HG02970 (cell line): ENCODE results near the gene RBP5.

ENCODE experiments used
- ATAC-seq: cut with Tn5 transposase; IDR thresholded peaks from one replicate; pipeline ENCODE4 v1.9.1; 2021; ENCODE audit warnings: mild to moderate bottlenecking, moderate library complexity, moderate number of reproducible peaks; ENCODE audit not compliant: unreplicated experiment, low FRiP score

Gene RBP5

GRCh38 chr12:7103837-7104584, 24.7 kb downstream of the RBP5 start:
- ATAC-seq = no peak

GRCh38 chr12:7102582-7102981, 26.1 kb downstream of the RBP5 start:
- ATAC-seq = no peak

GRCh38 chr12:7101694-7102131, 27.0 kb downstream of the RBP5 start:
- ATAC-seq = no peak

GRCh38 chr12:7101047-7101693, 27.5 kb downstream of the RBP5 start:
- no peak for ATAC-seq

GRCh38 chr12:7100239-7100638, 28.4 kb downstream of the RBP5 start:
- no peak for ATAC-seq

- no peak for ATAC-seq
Observed at GRCh38 chr12:7099290-7099996, 29.2 kb downstream of the RBP5 start.

GRCh38 chr12:7096979-7097378, 31.7 kb downstream of the RBP5 start:
- ATAC-seq = no peak

GRCh38 chr12:7096006-7096932, 32.4 kb downstream of the RBP5 start:
- ATAC-seq = no peak

- no peak for ATAC-seq
Observed at GRCh38 chr12:7093892-7094291, 34.8 kb downstream of the RBP5 start.

- no peak for ATAC-seq
Observed at GRCh38 chr12:7093486-7093885, 35.2 kb downstream of the RBP5 start.

GRCh38 chr12:7092986-7093460, 35.7 kb downstream of the RBP5 start:
- no peak for ATAC-seq

- ATAC-seq = no peak
Observed at GRCh38 chr12:7092229-7092985, 36.3 kb downstream of the RBP5 start, which contains the start of gene C1R. C1R (minus strand) TSS chr12:7092445; CDS start chr12:7092388, 57 bp downstream.

GRCh38 chr12:7091660-7092228, 36.9 kb downstream of the RBP5 start:
- ATAC-seq = no peak

- ATAC-seq = no peak
Observed at GRCh38 chr12:7091171-7091570, 37.5 kb downstream of the RBP5 start.

GRCh38 chr12:7090222-7090998, 38.3 kb downstream of the RBP5 start:
- ATAC-seq = no peak

- ATAC-seq = no peak
Observed at GRCh38 chr12:7089196-7089871, 39.4 kb downstream of the RBP5 start.

GRCh38 chr12:7083125-7083524, 45.6 kb downstream of the RBP5 start:
- no peak for ATAC-seq

- no peak for ATAC-seq
Observed at GRCh38 chr12:7081037-7081436, 47.7 kb downstream of the RBP5 start.
